RKO (cell line): ENCODE results near the gene ADM5.
A peak's percentile ranks its signal among the peaks of the same experiment; 100 is the strongest.

ENCODE experiments used
- DNase-seq: peaks from one replicate; pipeline ENCODE4 v3.0.0-alpha.2; 2016; ENCODE audit warnings: low spot score

ADM5 gene

DNA sequence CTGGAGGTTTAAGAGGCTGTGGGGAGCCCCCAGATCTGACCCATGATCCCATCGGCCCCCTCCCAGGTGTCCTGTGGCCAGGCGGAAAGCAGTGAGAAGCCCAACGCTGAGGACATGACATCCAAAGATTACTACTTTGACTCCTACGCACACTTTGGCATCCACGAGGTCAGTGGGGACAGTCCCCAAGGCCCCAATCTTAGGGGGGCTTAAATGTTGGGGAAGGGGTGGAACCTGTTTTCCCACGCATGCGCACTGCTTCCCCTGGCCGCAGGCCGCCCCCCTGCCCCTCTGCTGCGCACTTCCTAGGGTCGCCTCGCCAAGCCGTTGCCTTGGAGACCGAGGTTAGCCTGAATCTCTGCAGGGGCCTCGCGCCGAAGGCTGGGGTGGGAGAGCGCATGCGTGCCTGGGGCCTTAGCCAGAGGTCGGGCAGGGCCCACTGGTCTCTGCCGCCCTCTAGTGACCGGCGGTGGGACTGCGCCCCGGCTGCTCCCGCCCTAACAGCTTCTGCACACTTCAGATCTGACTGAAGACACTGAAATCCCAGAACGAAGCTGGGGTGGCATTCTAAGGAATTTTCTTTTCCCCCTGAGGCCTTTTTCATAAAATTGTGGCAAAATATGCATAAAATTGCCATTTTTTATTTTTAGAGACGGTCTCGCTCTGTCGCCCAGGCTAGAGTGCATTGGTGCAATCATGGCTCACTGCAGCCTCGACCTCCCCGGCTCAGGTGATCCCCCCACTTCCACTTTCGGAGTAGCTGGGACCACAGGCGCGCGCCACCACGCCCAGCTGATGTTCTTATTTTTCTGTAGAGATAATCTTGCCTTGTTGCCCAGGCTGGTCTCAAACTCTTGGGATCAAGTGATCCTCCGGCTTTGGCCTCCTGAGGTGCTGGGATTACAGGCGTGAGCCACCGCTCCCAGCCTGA is 8.7 kb upstream of the ADM5 start:
- peak; percentile 87 for DNase-seq

DNA sequence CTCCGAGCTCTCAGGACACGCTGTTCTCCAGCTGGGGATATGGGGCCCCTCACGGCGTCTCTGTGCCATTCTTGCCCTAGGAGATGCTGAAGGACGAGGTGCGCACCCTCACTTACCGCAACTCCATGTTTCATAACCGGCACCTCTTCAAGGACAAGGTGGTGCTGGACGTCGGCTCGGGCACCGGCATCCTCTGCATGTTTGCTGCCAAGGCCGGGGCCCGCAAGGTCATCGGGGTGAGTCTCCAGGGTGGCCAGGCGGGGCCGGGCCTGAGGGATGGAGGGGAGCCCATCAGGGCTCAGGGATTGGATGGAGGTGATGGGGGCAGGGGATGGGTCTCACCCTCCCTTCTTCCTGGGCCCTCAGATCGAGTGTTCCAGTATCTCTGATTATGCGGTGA is 7.6 kb upstream of the ADM5 start:
- no peak for DNase-seq

GRCh38 chr19:49682274-49682673 is 7.1 kb upstream of the ADM5 start:
- no peak for DNase-seq

GRCh38 chr19:49683814-49684250 is 5.6 kb upstream of the ADM5 start:
- DNase-seq: no peak

DNA sequence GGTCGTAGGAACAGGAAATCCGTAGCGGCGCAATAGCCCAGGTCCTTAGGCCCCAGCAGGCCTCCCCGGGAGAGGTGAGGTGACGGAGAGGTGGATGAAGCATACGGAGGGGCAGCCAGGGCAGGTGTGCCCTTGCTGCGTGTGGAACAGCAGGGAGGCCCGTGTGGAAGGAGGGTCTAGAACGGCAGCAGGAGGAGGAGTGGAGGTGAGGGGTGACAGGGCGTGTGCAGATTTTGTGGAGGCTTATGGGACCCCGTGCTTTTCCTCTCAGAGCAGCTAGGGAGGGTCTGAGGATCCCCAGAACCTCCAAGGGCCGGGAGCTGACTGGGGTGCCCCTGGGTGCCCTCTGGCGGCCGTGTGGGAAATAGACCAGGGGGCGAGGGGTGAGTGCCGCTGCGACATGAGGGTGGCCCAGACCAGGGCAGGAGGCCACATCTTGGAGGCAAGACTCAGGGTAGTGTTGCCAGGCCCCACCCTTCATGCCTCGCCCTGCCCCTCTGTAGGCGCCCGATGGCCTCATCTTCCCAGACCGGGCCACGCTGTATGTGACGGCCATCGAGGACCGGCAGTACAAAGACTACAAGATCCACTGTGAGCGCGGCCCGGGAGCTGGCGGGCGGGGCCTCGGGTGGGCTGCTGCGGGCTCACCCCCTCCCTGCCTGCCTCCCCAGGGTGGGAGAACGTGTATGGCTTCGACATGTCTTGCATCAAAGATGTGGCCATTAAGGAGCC is 5.0 kb upstream of the ADM5 start:
- no peak for DNase-seq

GRCh38 chr19:49684983-49685553 is 4.3 kb upstream of the ADM5 start:
- DNase-seq: no peak

DNA sequence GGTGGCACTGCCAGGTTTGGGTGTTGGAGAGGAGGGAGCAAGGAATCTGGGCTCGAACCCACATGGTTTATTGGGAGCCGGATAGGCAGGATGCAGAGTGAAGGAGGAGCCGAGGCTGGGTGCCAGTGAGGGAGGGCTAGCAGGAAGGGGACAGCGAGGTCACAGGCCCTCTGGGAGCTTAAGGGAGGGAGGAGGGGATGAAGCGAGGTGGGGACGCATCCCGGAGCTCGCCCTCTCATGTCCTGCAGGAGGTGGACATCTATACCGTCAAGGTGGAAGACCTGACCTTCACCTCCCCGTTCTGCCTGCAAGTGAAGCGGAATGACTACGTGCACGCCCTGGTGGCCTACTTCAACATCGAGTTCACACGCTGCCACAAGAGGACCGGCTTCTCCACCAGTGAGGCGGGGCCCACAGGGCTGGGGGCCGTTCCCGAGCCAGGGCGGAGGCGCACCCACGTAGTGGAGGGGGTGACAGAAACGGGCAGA is 3.5 kb upstream of the ADM5 start:
- no peak for DNase-seq

- no peak for DNase-seq
Measured at GRCh38 chr19:49686503-49687088, 2.8 kb upstream of the ADM5 start.

DNA sequence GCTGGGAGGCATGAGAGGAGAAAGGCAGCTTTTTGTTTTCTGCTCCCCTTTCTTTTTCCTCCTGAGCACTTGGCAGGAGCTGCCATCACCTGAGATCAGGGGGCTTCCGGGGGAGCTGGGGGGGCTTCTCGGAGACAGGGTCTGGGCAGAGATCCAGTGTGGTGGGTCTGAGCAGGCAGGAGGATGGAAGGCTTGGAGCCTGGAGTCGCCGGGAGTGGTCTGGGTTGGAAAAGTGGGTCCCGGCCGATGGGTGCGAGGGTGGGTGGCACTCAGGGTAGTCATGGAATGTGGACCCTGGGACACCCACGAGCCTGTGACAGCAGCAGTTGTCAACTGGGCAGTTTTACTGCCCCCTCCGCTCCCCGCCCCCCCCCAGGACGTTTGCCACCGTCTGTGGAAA is 2.2 kb upstream of the ADM5 start:
- no peak for DNase-seq

- DNase-seq: no peak
Measured at GRCh38 chr19:49687566-49688316, 1.7 kb upstream of the ADM5 start.

- no peak for DNase-seq
Measured at GRCh38 chr19:49688531-49689132, 762 bp upstream of the ADM5 start.

GRCh38 chr19:49690079-49690655 is 773 bp downstream of the ADM5 start:
- DNase-seq: no peak

GRCh38 chr19:49690656-49691242 is 1.4 kb downstream of the ADM5 start, which contains the start of gene CPT1C:
TSS of gene CPT1C (plus strand) at chr19:49691116. CDS start at chr19:49692253, 1,137 bp downstream.
- DNase-seq: no peak

DNA sequence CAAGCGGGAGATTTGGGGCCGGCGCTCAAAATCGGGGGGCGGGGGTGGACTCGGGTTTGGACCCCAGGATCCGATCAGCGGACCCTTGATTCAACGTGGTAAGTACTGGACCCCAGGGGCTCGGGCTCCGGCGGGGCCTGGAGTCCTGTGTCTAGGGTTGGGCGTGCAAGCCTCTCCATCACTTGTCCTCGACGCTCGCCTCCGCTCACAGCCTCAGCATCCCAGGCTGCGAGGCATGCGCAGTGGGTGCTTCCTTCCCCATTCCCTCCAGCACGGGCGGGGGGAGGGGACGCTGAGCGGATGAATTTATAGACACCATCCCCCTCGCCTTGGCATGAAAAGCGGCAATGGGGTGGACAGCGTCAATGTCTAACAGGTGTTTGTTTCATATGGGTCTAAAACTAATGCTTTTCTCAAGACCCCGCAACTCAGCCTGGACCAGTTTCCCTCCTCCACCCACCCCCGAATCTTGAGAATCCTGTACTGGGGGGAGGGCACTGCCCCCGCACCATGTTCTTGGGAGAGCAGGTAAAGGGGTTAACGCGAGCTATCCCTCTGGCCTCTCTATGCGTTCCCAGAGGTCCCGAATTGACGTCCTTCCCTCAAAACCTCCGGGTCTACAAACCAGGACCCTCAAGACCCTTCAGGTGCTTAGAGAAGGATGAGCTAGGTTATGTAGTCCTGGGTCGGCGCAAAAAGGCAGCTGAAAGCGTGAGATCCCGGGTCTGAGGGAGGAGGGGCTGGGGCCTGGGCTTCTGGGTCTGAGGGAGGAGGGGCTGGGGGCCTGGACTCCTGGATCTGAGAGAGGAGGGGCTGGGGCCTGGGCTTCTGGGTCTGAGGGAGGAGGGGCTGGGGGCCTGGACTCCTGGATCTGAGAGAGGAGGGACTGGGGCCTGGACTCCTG is 2.1 kb downstream of the ADM5 start:
- DNase-seq: no peak

DNA sequence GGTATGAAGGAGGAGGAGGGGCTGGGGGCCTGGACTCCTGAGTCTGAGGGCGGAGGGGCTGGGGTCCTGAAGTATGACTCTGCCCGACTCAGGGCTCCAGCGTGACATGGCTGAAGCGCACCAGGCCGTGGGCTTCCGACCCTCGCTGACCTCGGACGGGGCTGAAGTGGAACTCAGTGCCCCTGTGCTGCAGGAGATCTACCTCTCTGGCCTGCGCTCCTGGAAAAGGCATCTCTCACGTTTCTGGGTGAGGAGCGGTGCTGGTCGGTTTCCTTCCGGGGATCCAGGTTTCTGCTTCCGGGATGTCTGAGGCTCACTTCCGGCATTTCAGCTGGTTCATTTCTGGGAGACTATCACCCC is 2.7 kb downstream of the ADM5 start:
- no peak for DNase-seq

DNA sequence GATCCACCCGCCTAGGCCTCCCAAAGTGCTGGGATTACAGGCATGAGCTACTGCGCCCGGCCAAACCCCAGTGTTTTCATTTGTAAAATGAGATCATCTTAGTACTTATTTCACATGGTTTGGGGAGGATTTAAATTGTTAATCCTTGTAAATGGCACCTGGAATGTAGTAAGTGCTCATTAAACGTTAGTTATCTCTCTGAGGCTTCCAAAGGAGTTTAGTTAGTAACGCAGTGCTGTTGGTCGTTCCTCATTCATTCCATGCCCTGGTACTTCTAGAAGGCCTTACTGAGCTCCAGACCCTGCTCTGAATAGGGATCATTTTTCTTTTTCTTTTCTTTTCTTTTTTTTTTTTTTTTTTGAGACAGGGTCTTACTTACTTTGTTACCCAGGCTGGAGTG is 6.7 kb downstream of the ADM5 start:
- DNase-seq: no peak

GRCh38 chr19:49696865-49697264 is 7.5 kb downstream of the ADM5 start:
- no peak for DNase-seq

GRCh38 chr19:49699364-49699763 is 10.0 kb downstream of the ADM5 start:
- no peak for DNase-seq

DNA sequence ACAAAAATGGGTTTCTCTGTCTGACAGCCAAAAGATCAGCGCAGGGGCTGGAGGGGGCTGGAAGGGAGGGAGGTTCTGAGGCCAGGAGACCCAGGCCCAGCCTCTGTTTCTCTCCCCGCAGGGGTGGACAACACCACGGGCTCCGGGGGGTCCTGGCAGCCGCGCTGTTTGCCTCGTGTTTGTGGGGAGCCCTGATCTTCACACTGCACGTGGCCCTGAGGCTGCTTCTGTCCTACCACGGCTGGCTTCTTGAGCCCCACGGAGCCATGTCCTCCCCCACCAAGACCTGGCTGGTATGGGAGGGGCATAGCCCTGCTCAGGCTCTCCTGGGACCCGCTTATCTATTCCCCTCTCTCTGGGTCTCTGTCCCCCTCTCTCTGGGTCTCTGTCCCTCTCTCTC is 11.2 kb downstream of the ADM5 start:
- no peak for DNase-seq
